Femur (tissue), 1 donor: ENCODE results near the gene ZDHHC5.

Experiments
- DNase-seq: peaks from one replicate; pipeline ENCODE4 v3.0.0-alpha.2; 2017

The ZDHHC5 gene, protein sequence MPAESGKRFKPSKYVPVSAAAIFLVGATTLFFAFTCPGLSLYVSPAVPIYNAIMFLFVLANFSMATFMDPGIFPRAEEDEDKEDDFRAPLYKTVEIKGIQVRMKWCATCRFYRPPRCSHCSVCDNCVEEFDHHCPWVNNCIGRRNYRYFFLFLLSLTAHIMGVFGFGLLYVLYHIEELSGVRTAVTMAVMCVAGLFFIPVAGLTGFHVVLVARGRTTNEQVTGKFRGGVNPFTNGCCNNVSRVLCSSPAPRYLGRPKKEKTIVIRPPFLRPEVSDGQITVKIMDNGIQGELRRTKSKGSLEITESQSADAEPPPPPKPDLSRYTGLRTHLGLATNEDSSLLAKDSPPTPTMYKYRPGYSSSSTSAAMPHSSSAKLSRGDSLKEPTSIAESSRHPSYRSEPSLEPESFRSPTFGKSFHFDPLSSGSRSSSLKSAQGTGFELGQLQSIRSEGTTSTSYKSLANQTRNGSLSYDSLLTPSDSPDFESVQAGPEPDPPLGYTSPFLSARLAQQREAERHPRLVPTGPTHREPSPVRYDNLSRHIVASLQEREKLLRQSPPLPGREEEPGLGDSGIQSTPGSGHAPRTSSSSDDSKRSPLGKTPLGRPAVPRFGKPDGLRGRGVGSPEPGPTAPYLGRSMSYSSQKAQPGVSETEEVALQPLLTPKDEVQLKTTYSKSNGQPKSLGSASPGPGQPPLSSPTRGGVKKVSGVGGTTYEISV

DNA sequence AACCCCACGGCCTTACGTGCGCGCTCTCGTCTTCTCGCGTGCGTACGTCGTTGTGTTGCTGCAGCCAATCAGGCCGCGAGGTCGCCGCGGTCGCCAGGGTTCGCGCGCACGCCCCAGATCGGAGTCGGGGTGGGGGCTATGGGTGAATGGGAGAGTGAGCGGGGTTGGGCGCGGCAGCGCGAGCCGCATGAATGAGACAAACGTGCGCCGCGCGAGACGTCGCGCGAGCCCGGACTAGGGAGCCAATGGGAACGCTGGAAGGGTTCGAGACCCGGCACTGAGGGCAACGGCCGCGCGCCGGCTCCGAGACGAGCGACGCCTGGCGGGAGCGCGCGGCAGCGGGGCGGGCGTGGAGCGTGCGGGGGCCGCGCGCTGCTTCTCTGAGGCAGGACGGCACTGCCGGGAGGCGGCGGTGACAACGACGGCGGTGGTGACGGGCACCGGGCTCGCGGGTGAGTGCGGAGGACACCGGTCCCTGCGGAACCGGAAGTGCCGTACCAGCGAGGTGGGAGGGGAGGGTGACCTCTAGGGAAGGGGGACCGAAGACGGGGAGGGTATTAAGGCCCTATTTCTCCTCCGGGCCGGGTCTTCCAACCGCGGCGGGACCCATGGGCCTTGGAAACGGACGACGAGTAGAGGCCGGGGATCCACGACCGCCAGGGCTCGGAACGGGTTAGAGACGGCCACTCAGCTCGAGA, at the start of gene ZDHHC5:
ZDHHC5 (plus strand) TSS at position 379 of the 698 bp plus-strand sequence. CDS start 4,977 bp downstream, outside the sequence.
- DNase-seq = peak; percentile 100

GRCh38 chr11:57618438-57618837, 49.5 kb upstream of the ZDHHC5 start:
- DNase-seq = no peak

DNA sequence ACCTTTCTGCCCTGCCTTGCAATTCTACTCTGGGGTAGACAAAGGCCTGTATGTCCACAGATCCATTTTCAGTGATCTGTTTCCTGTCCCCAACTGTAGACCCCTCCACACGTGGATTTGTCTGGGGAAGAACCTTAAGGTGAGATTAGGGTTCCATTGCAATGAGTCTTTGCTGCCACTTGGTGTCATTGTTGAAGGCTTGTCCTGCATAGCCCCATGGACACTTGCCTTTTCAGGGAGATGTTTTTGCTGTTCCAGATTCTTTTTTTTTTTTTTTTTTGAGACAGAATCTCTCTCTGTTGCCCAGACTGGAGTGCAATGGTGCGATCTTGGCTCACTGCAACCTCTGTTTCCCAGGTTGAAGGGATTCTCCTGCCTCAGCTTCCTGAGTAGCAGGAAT, 48.6 kb upstream of the ZDHHC5 start:
- no peak for DNase-seq

GRCh38 chr11:57620467-57620866, 47.4 kb upstream of the ZDHHC5 start:
- DNase-seq = no peak

GRCh38 chr11:57622263-57622662, 45.7 kb upstream of the ZDHHC5 start:
- DNase-seq = no peak

GRCh38 chr11:57624864-57625263, 43.0 kb upstream of the ZDHHC5 start:
- DNase-seq = no peak

DNA sequence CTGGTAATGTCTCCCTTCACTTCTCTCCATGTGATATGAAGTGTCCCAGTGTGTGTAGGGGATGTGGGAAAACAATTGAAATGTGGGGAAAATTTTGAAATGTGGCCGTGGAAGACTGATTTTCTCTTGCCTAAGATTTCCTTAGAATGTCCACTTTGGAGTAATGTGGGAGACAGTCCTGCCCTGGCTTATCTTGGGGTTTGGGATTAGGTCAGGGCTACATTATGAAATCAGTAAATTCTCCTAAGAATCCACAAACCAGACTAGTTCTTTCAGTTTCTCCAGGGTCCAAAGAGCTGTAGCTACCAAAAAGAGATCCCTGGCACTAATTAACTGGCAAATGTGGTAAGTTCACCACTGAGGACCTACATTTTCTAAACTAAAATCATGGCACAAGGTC, 41.0 kb upstream of the ZDHHC5 start:
- DNase-seq = no peak

- no peak for DNase-seq
These were observed 37.7 kb upstream of the ZDHHC5 start for GRCh38 chr11:57630171-57630570.

- no peak for DNase-seq
These were observed 35.8 kb upstream of the ZDHHC5 start for GRCh38 chr11:57632116-57632515.

- no peak for DNase-seq
These were observed 34.4 kb upstream of the ZDHHC5 start for GRCh38 chr11:57633394-57634070.

- DNase-seq = no peak
These were observed 33.6 kb upstream of the ZDHHC5 start for GRCh38 chr11:57634311-57634710.

DNA sequence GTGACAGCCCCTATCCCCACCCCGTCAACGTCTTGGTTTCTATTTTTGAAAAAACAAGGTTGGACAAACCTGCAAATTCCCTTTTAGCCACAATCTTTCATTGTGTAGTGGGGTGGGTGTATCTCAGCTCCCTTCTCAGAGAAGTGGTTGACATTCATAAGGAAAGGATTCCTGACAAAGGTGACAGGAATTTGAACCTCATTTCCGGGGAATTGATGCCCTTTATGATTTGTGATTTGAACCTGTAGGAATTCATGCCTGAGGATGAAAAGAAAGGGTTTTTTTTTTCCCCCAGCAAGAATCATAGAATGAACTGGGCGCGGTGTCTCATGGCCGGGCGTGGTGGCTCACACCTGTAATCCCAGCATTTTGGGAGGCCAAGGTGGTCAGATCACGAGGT, 32.7 kb upstream of the ZDHHC5 start:
- DNase-seq = no peak

DNA sequence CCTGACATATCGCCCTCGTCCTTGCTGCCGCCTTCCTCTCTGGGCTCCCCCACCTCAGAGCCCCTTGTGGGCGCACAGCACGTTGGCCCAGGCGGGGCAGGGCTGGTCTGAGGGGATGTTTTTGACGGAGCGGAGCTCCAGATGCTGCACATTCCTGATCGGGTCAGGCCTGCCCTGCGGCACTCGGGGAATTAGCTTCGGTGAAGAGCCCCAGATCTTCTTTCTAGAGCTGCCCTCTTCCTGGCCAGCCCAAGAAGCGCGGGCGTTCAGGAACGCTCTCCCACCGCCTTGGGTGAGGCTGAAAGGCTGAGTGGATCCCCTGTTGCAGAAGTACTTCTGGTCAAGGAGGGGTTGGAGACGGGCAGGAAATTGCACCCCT, 30.3 kb upstream of the ZDHHC5 start:
- DNase-seq = no peak

GRCh38 chr11:57638005-57638781, 29.7 kb upstream of the ZDHHC5 start:
- DNase-seq = peak; percentile 93

DNA sequence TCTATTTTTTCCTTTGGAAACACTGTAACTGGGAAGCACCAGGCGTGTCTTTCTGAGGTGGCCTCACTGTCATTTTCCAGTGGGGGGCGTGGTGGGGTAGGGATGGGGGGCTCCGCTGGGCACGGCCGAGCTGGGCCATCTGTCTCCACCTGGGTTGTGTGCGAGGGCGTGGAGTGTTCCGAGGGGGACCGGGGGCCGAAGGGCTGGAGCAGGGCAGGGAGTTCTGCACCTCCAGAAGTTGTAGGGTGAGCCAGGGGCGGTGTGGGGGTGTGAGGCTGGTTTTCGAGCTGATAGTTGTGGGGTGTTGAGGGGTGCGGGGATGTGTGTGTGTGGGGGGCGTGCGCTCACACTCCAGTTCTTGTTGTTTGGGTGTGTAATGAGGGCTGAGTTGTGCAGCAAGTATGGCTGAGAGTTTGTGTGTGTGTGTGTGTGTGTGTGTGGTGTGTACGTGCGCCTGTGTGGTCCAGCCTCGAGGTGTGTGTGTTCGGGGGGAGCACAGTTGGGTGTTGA, 29.0 kb upstream of the ZDHHC5 start:
- DNase-seq = peak; percentile 38

GRCh38 chr11:57639321-57640067, 28.4 kb upstream of the ZDHHC5 start:
- DNase-seq = peak; percentile 91

GRCh38 chr11:57640068-57640800, 27.7 kb upstream of the ZDHHC5 start:
- DNase-seq = no peak

DNA sequence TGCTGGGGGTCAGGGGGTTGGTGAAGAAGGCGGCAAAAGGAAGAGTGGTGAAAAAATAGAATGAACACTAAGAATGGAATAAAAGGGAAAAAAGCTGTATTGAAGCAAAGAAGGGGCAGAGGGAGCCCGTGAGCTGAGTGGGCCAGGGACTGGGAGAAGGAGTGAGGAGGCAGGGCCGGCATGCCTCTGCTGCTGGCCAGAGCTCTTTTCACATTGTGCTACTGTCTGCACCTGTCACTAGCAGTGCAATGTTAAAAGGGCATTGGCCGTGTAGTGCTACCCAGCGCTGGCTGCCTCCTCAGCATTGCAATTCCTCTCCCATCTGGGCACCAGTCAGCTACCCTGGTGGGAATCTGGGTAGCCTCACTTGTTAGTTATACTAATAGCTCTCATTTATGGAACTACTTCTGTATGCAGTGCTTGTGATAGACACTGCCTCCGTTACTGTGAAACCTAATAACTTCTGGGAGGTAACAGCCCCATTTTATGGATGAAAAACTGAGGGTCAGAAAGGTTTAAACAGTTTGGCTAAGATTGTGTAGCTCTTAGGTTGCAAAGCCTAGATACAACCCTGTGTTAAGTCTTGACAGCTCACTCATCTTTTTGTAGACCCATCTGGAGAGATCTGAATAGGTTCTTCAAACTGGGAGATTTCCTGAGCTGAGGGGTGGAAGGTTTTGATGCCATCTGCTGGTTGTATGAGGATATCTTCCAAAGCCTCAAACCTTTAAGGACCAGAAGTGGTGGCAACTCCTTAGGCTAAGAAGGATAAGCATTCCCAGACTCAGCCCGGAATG, 26.7 kb upstream of the ZDHHC5 start:
- DNase-seq = peak; percentile 53

DNA sequence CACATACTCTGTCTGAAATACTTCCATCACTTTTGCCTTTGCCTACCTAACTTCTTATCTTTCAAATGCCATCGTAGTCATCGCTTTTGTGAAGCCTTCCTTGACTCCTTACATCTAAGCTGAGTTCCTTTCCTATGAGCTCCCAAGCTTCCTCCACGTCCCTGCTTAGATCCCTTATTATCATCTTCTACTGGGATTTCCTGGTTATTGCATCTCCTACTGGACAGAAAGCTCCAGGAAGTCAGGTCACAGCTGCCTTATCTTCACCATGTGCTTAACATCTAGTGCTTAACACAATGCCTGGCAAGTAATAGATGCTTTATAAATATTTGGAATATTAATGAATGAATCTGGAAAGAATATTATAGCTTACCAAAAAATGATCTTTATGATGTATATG, 24.1 kb upstream of the ZDHHC5 start:
- no peak for DNase-seq
